Measurements from ENCODE around the gene HTRA3.
A peak's percentile ranks its signal among the peaks of the same experiment; 100 is the strongest.

The HTRA3 gene

DNA sequence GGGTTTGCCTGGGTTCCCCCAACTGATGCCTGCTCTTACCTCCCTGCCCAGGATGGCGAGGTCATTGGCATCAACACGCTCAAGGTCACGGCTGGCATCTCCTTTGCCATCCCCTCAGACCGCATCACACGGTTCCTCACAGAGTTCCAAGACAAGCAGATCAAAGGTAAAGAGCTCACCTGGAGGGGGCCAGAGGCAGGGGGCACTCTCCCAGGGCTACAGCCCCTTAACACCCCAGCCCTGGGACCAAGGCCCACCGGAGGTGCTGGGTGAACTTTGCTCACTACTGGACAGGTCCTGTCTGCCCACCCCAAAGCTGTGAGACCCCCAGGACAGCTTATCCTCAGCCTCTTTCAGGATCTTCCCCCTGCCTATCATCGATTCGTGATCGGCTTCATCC lies 24.5 kb downstream of the HTRA3 start (continued):
- TF ChIP-seq, protein P1, sequence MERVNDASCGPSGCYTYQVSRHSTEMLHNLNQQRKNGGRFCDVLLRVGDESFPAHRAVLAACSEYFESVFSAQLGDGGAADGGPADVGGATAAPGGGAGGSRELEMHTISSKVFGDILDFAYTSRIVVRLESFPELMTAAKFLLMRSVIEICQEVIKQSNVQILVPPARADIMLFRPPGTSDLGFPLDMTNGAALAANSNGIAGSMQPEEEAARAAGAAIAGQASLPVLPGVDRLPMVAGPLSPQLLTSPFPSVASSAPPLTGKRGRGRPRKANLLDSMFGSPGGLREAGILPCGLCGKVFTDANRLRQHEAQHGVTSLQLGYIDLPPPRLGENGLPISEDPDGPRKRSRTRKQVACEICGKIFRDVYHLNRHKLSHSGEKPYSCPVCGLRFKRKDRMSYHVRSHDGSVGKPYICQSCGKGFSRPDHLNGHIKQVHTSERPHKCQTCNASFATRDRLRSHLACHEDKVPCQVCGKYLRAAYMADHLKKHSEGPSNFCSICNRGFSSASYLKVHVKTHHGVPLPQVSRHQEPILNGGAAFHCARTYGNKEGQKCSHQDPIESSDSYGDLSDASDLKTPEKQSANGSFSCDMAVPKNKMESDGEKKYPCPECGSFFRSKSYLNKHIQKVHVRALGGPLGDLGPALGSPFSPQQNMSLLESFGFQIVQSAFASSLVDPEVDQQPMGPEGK (tag by site-specific recombination; IDR thresholded peaks at IDR 0.05): no peak
- TF ChIP-seq ZNF280D (tag by site-specific recombination; IDR thresholded peaks at IDR 0.05) (no peak), ZNF391 (tag by site-specific recombination; IDR thresholded peaks at IDR 0.05; ENCODE audit: borderline replicate concordance, low read depth) (no peak), ZNF138 (tag by site-specific recombination; IDR thresholded peaks at IDR 0.05; ENCODE audit: borderline replicate concordance) (no peak), ZIC2 (tag by site-specific recombination; IDR thresholded peaks at IDR 0.05) (no peak), ZNF133 (tag by site-specific recombination; IDR thresholded peaks at IDR 0.05) (no peak), ZFP3 (tag by site-specific recombination; IDR thresholded peaks at IDR 0.05; ENCODE audit: low read depth) (no peak), KLF16 (tag by site-specific recombination; IDR thresholded peaks at IDR 0.05) (no peak)

- H3K9me3 ChIP-seq (ENCODE audit: control insufficient read depth, insufficient read depth, low read depth, low read length): no peaks in the 10 kb centered on the region
- no peak overlapping the region for H3K4me3 ChIP-seq (ENCODE audit: low read depth, low read length)
- peaks cover 0 to 4% of the 10 kb centered on the region in 2 experiments; a peak in 1 of 3 replicates for H3K36me3 ChIP-seq (ENCODE audit: control insufficient read depth in 2 of 2, insufficient read depth in 1 of 2, low read length in 2 of 2)
- CTCF ChIA-PET: no interaction called here
- H3K27ac ChIP-seq (ENCODE audit: extremely low read depth, low read depth, low read length): no peak overlapping the region
- POLR2A ChIA-PET: no interaction called here
- H3K4me1 ChIP-seq (ENCODE audit: control insufficient read depth, insufficient read depth, low read length): no peaks in the 10 kb centered on the region
- TF ChIP-seq ZFP37 (tag by site-specific recombination; IDR thresholded peaks at IDR 0.05) (no peak), ZNF174 (tag by site-specific recombination; IDR thresholded peaks at IDR 0.05) (no peak), ZFHX2 (tag by site-specific recombination; conservative IDR thresholded peaks at IDR 0.05) (0 out of 2 replicates have a peak, but pooled peaks have one; percentile 8), ZBTB11 (tag by site-specific recombination; conservative IDR thresholded peaks at IDR 0.05; ENCODE audit: low read depth) (no peak), ZNF366 (tag by site-specific recombination; conservative IDR thresholded peaks at IDR 0.05) (peak; percentile 93), ZBTB17 (tag by site-specific recombination; IDR thresholded peaks at IDR 0.05) (peak; percentile 31; the same call in 1 of the 2 replicates), EGR2 (tag by site-specific recombination; IDR thresholded peaks at IDR 0.05; ENCODE audit: low read depth) (0 out of 2 replicates have a peak, but pooled peaks have one; percentile 23), ZNF837 (tag by site-specific recombination; IDR thresholded peaks at IDR 0.05) (no peak), HOXA7 (CRISPR knock-in tag; IDR thresholded peaks at IDR 0.05; ENCODE audit: borderline replicate concordance) (no peak)
Measured at GRCh38 chr4:8294775-8295174, 25.2 kb downstream of the HTRA3 start.

Measured in HEK293 (cell line).